ENCODE data around the gene SMCO3.

- TF ChIP-seq CTCF (IDR thresholded peaks at IDR 0.05) (no peak), POLR2A (IDR thresholded peaks at IDR 0.05) (no peak)
These were observed 2.5 kb downstream of the SMCO3 start for GRCh38 chr12:14811486-14811885.
